PC-3 (cell line): ENCODE measurements around the gene PTPRN2. TPM values are rescaled to one million over a fixed set of nuclear protein-coding genes. Genes with fewer than 3 reads are reported as not detected.

Experiments used
- ATAC-seq: fragments of 200-7000 bp; cut with Tn5 transposase; 2 replicates; pipeline ENCODE4 v1.9.1; 2020; ENCODE audit warnings: mild to moderate bottlenecking, moderate library complexity
- BruUV-seq: library from RNA; stranded (reverse); fragments of 400-500 nt; replicated peaks from 2 replicates; lab custom pipeline; 2021; lab: Mats Ljungman, UMichigan
- CTCF ChIA-PET: fragments of 300-600 bp; sonication (Branson Sonifier 250); formaldehyde crosslinking; loops from one replicate; lab custom pipeline; 2022; ENCODE audit warnings: antibody characterized with exemption; lab: Charles Lee
- POLR2A ChIA-PET: fragments of 300-600 bp; sonication (Branson Sonifier 250); formaldehyde crosslinking; loops from one replicate; lab custom pipeline; 2022; ENCODE audit warnings: antibody characterized with exemption; ENCODE audit not compliant: unreplicated experiment; lab: Charles Lee
- DNase-seq: peaks from one replicate; pipeline ENCODE4 v3.0.0-alpha.2; 2015
- H2AFZ ChIP-seq: fragments of 300-600 bp; sonication (generic); 2 replicates; pipeline ENCODE4 v1.6.0; 2016; ENCODE audit warnings: antibody characterized with exemption, low read length
- H3F3A ChIP-seq: fragments of 300-600 bp; sonication (generic); one replicate; pipeline ENCODE4 v1.6.0; 2017; ENCODE audit warnings: antibody characterized with exemption, low read length, control low read depth, mild to moderate bottlenecking; ENCODE audit not compliant: unreplicated experiment
- H3K27ac ChIP-seq: fragments of 300-600 bp; sonication (generic); 2 replicates; pipeline ENCODE4 v1.5.1; 2016; ENCODE audit warnings: mild to moderate bottlenecking, low read length
- H3K27me3 ChIP-seq: fragments of 300-600 bp; sonication (generic); 2 replicates; pipeline ENCODE4 v1.6.1; 2016; ENCODE audit warnings: low read length, mixed read lengths
- H3K36me3 ChIP-seq: fragments of 300-600 bp; sonication (generic); 2 replicates; pipeline ENCODE4 v1.6.1; 2016; ENCODE audit warnings: low read depth, mixed run types, low read length, mixed read lengths
- H3K4me1 ChIP-seq: fragments of 300-600 bp; sonication (generic); 2 replicates; pipeline ENCODE4 v1.5.1; 2016; ENCODE audit warnings: low read length; ENCODE audit not compliant: insufficient read depth
- H3K4me2 ChIP-seq: fragments of 300-600 bp; sonication (generic); 2 replicates; pipeline ENCODE4 v1.6.0; 2016; ENCODE audit warnings: low read length
- H3K4me3 ChIP-seq: fragments of 300-600 bp; sonication (generic); 2 replicates; pipeline ENCODE4 v1.5.1; 2016; ENCODE audit warnings: mild to moderate bottlenecking, low read length, mixed read lengths
- H3K79me2 ChIP-seq: fragments of 300-600 bp; sonication (generic); 2 replicates; pipeline ENCODE4 v1.6.1; 2017; ENCODE audit warnings: low read length, mixed read lengths
- H3K9ac ChIP-seq: fragments of 300-600 bp; sonication (generic); 2 replicates; pipeline ENCODE4 v1.6.0; 2016; ENCODE audit warnings: mild to moderate bottlenecking, low read length
- H3K9me2 ChIP-seq: fragments of 300-600 bp; sonication (generic); replicated peaks from 2 replicates; pipeline ENCODE4 v1.6.1; 2016; ENCODE audit warnings: mixed run types, low read length, mixed read lengths
- H3K9me3 ChIP-seq: fragments of 300-600 bp; sonication (generic); 2 replicates; pipeline ENCODE4 v1.6.1; 2016; ENCODE audit warnings: low read length, mixed read lengths
- H4K20me1 ChIP-seq: fragments of 300-600 bp; sonication (generic); 2 replicates; pipeline ENCODE4 v1.6.1; 2016; ENCODE audit warnings: low read length, mixed read lengths
- CTCF ChIP-seq: fragments of 300-600 bp; sonication (generic); conservative IDR thresholded peaks from 2 replicates; pipeline ENCODE4 v1.5.1; 2017; ENCODE audit warnings: antibody characterized with exemption, low read depth, mild to moderate bottlenecking, low read length
- EZH2 ChIP-seq: fragments of 300-600 bp; sonication (generic); IDR thresholded peaks from one replicate; pipeline ENCODE4 v1.6.1; 2017; ENCODE audit warnings: antibody characterized with exemption, mild to moderate bottlenecking, low read length; ENCODE audit not compliant: unreplicated experiment
- EZH2phosphoT487 ChIP-seq: fragments of 300-600 bp; sonication (generic); IDR thresholded peaks from 2 replicates; pipeline ENCODE4 v1.6.1; 2018; ENCODE audit warnings: mild to moderate bottlenecking, antibody characterized with exemption, low read length, borderline replicate concordance
- intact Hi-C: fragments of 100-400 bp; cut with micrococcal nuclease; formaldehyde crosslinking; loops from 2 replicates; pipeline ENCODE4 v1.9.0; 2023
- total RNA-seq: library from RNA; depleted of rRNA; stranded (reverse); fragments of >200 nt; gene quantifications from 2 replicates; pipeline ENCODE4 v1.2.3, GENCODE V29; 2014

PTPRN2 gene
- total RNA-seq, 1 experiment from 2014 or later, result 3.2 TPM

GRCh38 chr7:158239290-158239981 is 348.2 kb downstream of the PTPRN2 start:
- POLR2A ChIA-PET, result no interaction called here
- H3K9me3 ChIP-seq, result no peaks in the 10 kb centered on the region

GRCh38 chr7:158238616-158239289 is 348.9 kb downstream of the PTPRN2 start:
- Histone ChIP-seq H3K9me2 (no peaks in the 10 kb centered on the region), H3K27ac (peak overlapping the region; percentile 75), H3K4me3 (no peak overlapping the region), H3K4me2 (peak overlapping the region; percentile 60), H4K20me1 (no peaks in the 10 kb centered on the region), H3K9ac (peak overlapping the region; percentile 66), H3K36me3 (no peaks in the 10 kb centered on the region), H3K4me1 (peaks cover 29% of the 10 kb centered on the region), H3F3A (no peaks in the 10 kb centered on the region), H2AFZ (no peak overlapping the region), H3K27me3 (no peaks in the 10 kb centered on the region), H3K79me2 (no peaks in the 10 kb centered on the region), H3K9me3 (no peaks in the 10 kb centered on the region)
- TF ChIP-seq EZH2phosphoT487 (no peak), EZH2 (no peak), CTCF (no peak)
- intact Hi-C loops, result no loop called here
- no peak for DNase-seq
- no TSS peak for BruUV-seq
- ChIA-PET CTCF (no interaction called here), POLR2A (no interaction called here)
- ATAC-seq, result no peak

More at GRCh38 chr7:158239290-158239981, 348.2 kb downstream of the PTPRN2 start:
- Histone ChIP-seq H3K4me1 (peaks cover 26% of the 10 kb centered on the region), H3K9me2 (no peaks in the 10 kb centered on the region), H3K4me3 (no peak overlapping the region), H2AFZ (no peak overlapping the region), H4K20me1 (no peaks in the 10 kb centered on the region), H3K4me2 (peak overlapping the region; percentile 31), H3F3A (no peaks in the 10 kb centered on the region), H3K27me3 (no peaks in the 10 kb centered on the region), H3K9ac (peak overlapping the region; percentile 66), H3K27ac (peak overlapping the region; percentile 75), H3K36me3 (no peaks in the 10 kb centered on the region), H3K79me2 (no peaks in the 10 kb centered on the region)
- TF ChIP-seq EZH2, result no peak
- no peak for TF ChIP-seq EZH2phosphoT487
- TF ChIP-seq CTCF, result no peak
- peak; percentile 80 for DNase-seq
- CTCF ChIA-PET, result no interaction called here
- BruUV-seq, result no TSS peak
- ATAC-seq, result peak; percentile 35
- intact Hi-C loops, result no loop called here
